ENCODE data around the gene SCAPER.

Gene SCAPER

DNA sequence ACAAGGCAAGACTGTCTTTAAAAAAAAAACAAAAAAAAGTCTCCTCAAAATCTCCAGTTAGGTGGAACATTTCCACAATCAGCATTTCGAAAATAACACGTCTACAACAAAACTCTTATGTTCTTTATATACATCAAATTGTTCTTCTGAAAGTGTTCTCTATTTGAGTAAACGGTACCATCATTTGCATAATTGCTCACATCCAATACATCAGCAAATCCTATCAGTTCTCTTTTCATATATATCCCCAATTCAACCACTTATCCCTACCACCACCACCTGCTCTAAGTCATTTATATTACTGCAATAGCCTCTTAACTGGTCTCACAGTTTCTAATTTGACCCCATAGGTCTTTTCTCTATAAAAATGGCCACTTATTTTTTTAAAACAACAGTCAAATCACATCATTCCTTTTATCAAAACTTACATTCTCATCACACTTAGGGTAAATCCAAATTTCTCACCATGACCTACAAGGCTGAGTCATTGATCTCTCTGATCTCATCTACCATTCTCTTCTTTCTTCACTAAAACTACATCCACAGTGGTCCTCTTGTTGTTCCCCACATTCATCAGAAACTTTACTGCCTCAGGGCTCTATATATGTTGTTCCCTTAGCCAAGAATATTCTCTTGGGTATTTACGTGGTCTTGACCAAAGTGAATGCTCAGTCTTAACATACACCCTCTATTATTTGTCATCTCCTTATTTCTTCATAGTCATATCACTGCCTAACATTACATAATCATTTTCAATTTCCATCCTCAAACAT lies 237.0 kb downstream of the SCAPER start:
- no peak for DNase-seq (ENCODE audit: low read depth)

DNA sequence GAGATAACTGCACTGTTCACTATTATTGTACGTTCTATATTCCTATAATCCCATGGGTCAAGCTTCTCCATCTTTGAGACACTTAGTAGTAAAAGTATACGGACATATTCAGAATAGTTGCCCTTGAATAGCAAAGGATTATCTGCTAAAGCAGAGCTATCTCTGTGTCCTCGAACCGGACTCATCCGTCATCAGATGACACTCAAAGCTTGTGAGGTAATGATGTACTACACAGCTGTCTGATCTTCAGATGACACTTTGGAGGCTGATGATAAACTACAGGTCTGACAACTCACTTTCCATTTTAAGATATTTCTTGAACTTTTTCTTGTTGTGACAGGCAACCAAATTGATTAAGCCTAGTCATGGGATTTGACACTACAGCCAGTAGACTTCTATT lies 240.2 kb downstream of the SCAPER start:
- DNase-seq (ENCODE audit: low read depth), result no peak

DNA sequence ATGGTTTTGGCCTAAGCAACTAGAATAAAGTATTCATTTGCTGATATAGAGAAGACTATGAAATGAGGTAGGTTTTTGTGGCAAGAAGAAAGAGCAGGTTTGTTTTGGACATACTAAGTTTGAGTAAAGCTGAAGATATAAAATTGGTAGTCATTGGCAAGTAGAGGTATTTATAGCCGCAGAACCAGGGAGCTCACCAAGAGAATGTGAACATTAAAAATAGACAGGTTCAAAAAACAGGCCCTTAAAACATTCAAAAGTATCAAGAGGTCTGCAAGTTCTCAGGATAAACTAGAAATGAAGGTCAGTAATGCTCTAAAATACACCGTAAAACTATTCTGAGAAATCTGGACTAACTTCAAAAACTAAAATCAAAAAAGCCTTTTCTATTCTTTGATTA lies 240.7 kb downstream of the SCAPER start:
- no peak for DNase-seq (ENCODE audit: low read depth)

DNA sequence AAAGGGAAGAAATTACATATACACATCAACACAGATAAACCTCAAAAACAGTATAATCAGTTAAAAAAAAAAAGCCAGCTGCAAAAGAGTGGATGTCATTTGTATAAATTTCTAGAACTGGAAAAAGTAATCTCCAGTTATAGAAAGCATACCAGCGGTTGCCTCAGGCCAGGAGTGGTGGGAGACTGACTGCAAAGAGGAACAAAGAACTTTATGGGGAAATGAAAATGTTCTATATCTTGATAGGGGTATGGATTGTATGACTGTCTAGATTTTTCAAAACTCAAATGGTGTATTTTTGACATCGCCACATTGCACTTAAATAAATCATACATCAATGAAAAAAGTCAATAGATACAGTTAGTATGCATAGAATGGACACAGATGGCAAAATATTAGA lies 241.6 kb downstream of the SCAPER start:
- no peak for DNase-seq (ENCODE audit: low read depth)

DNA sequence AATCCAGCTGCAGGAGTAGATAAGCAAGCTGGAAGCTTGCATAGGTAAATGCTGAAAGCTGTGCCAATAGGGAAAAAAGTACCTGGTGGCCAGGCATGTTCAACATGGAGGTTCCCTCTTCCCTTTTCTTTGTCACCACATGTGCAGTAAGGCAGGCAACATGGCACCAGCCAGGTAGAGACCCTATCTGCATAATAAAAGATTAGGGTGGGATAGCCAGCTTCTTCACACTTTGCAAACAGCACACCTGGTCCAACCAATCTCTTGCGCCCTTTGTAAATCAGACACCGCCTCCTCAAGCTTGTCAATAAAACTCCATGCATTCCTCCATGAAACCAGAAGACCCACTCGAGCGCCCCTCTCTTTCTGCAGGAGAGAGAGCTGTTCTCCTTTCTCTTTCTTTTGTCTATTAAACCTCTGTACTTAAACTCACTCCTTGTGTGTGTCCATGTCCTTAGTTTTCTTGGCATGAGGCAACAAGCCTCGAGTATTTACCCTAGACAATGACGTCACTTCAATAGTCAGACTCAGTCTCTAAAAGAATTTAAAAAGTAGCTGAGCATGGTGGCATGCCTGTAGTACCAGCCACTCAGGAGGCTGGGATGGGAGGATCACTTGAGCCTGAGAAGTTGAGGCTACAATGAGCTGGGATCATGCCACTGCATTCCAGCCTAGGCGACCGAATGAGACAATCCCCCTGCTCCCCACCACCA lies 256.3 kb downstream of the SCAPER start:
- DNase-seq (ENCODE audit: low read depth), result no peak

DNA sequence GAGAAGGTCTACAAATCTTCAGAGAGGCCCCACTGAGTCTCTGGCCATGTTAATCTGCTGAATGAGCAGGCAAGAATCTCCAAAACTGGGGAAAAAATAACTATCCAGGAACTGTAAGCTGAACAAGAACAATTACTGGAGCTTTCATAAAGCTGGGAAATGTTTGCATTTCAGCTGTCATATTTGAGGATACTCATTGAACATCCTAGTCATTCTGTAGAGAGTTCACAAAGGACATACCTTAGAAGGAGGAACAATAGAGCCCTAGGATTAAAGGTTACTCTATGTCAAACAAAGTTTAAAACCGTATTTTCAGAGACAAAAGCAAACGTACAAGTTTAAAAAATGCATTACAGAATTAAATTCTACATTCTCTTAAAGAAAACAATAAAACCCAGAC lies 257.5 kb downstream of the SCAPER start:
- DNase-seq (ENCODE audit: low read depth), result no peak

DNA sequence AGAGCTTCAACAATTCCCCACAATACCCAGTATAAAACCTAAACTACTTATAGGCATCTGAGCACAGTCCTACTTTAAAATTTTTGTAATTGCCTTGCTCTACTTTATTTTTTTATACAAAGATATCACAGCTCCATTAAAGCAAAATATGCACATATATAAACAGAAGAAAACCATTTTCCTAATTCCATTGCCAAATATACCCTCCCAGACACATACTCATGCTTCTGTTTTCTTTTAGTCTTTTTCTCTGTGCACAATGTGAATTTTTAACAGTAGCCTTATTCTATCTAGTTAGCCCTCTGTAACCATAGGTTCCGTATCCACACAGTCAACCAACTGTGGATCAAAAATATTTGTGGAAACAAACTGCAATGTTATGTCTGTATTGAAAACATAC lies 260.5 kb downstream of the SCAPER start:
- no peak for DNase-seq (ENCODE audit: low read depth)

DNA sequence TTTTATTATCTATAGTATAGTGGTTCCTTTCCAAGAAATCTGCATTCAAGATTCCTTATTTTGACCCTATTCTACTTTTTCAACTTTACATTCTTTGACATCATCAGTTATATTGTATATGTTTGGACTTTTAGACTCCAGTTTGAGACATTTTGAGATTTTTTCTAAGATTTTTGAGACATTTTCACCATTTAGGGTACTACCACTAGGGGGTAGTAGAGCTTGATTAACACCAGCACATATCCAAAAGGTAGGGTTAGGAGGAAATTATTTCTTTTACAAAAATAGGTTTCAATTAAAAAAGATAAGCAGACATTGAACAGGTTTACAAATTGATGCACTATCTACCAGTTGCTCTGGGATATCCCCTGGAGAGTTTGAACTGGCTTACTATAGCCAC lies 262.5 kb downstream of the SCAPER start:
- no peak for DNase-seq (ENCODE audit: low read depth)

DNA sequence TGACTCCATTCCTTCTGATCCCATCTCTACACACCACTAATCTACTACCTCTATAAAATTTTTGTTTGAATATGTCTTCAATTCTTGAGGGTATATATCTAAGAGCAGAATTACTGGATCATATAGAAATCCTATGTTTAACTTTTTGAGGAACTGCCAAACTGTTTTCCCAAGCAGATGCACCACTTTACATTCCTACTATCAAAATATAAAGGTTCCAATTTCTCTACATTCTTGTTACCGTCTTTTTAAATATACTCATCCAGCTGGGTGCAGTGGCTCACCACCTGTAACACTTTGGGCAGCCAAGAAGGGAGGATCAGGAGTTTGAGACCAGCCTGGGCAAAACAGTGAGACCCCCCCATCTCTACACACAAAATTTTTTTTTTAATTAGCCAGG lies 268.0 kb downstream of the SCAPER start:
- DNase-seq (ENCODE audit: low read depth), result no peak

DNA sequence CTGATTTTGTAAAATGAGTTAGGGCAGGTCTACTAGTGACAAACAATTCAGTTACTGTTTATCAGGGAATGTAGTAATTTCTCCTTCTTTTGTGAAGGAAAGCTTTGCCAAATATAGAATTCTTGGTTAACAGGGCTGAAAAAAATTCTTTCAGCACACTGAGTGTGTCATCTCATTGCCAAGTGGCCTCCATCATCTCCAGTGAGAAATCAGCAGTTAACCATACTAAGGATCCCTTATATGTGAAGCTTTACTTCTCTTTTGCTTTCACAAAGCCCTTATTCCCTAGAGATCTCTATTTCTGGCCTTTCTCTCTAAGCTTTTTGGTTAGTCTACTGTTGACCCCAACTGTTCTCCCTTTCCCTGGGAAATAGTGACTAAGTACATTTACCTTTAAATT lies 269.1 kb downstream of the SCAPER start:
- no peak for DNase-seq (ENCODE audit: low read depth)

DNA sequence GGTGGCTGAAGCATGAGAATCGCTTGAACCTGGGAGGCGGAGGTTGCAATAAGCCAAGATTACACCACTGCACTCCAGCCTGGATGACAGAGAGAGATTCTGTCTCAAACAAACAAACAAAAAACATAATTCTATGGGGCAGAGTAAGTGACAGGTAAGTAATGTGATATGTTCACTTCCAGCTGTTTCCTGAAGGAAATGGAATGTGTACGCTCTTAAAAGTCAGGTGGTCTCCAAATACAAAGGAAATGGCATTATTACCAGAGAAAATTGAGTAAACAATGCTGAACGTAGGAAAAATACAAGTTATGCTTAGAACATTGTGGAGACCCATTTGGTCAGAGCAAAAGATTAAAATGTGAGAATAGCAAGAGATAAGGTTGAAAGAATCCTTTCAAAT lies 278.5 kb downstream of the SCAPER start:
- no peak for DNase-seq (ENCODE audit: low read depth)

DNA sequence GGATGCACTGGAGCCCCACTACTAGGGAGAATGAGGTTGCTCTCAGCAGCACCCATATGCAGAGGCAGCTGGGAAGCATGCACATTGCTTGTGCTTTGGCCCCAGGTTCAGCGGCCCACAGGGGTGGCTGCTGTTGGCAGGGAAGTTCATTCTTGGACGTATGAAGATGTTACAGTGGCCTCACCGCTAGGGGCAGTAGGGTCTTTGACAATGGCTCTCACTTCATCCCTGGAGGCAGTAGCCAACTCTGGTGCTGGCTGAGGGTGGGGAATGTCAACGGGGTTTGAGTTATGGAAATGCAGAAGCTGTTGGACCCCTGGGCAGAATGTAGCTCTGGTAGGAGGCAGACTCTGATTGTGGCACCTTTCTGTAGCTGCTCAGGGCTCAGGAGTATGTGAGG lies 279.9 kb downstream of the SCAPER start:
- no peak for DNase-seq (ENCODE audit: low read depth)

DNA sequence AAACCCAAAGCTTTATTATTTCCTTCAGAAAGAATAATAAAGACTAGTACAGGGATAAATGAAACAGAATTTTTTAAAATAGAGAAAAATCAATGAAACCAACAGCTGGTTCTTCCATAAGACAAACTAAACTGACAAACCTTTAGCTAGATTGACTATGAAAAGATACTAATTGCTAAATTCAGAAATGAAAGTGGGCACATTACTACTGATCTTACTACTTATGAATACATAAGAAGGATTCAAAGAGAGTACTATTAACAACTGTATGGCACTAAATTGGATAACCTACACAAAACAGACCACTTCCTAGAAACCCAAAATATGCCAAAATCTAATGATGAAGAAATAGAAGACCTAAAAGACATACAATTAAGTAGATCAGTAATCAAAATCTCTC lies 290.4 kb downstream of the SCAPER start:
- no peak for DNase-seq (ENCODE audit: low read depth)

DNA sequence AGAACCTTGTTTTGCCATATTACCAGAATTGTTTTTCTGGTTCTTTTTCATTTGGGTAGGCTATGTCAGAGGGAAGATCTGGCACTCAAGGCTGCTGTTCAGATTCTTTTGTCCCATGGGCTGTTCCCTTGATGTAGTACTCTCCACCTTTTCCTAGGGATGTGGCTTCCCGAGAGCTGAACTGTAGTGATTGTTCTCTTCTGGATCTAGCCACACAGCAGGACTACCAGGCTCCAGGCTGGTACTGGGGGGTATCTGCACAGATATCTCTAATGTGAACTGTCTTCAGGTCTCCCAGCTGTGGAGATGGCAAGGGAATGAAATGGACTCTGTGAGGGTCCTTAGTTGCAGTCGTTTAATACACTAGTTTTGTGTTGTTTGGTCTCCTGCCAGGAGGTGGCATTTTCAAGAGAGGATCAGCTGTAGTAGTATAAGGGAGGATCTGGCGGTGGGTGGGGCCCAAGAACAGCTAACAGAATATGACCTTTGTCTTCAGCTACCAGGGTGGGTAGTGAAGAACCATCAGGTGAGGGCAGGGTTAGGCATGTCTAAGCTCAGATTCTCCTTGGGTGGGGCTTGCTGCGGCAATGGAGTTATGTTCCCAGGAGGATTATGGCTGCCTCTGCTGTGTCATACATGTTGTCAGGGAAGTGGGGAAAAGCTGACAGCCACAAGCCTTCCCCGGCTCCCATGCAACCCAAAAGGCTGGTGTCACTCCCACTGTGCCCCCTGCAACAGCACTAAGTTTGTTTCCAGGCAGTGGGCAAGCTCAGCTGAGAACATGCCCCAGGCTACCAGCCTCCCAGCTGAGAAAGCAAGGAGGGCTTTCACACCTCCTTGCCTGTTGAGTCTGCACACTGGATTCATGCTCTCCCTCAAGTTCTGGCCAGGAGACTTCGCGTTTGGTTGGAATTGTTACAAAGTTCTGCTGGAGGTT lies 316.1 kb downstream of the SCAPER start:
- DNase-seq (ENCODE audit: low read depth), result no peak

DNA sequence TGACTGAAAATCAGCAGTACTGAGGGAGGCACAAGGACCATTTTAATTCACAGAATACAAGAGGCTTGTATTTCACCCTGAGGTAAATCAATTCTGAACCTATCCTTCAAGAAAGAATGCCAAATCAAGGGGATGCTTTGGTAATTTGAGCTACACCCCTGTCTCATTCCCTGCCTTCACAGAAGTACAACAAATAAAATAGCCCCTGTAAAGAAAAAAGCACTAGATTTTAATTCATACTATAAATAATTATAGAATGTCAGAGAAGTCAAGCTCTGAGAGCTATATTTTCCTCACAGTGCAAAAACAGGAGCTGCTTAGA lies 319.6 kb downstream of the SCAPER start:
- no peak for DNase-seq (ENCODE audit: low read depth)

DNA sequence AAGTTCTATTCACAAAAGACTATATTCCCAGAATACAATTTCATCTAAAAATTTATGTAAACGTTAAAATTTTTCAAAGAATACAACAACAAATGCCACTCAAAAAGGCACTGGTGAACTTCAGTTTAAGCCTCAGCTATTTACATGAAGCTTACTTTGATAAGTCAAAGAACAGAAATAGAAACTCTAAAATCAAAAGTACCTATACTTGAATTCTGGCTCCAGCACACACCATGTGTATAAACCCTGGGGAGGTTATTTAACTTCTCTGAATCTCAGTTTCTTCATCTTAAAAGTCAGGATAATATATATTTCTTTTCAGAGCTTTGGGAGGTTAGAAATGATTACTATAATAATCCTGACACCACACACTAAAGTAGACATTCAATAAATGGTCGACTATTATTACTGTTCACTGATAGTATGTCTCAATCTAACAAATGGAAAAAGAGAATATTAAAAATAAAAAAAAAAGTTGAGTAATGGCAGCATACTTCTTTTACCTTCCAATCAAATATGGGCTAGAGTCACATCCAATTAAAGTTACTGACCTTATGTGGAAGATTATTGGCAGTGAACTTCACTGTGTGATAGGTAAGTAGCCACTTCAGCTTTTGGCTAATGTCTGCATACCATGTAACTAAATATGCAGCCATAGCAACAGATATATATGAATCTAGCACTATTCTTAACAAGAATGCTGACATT lies 320.1 kb downstream of the SCAPER start:
- DNase-seq (ENCODE audit: low read depth), result no peak

DNA sequence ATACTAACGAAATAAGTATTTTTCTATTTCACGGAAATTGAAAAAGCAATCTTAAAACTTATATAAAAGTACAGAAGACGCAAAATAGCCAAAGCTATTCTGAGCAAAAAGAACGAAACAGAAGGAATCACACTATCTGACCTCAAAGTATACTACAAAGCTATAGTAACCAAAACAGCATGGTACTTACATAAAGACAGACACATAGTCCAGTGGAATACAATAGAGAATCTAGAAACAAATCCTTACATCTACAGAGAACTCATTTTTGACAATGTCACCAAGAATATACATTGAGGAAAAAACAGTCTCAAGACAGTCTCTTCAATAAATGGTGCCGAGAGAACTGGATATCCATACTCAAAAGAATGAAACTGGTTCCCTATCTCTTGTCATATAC lies 322.6 kb downstream of the SCAPER start:
- DNase-seq (ENCODE audit: low read depth), result no peak

DNA sequence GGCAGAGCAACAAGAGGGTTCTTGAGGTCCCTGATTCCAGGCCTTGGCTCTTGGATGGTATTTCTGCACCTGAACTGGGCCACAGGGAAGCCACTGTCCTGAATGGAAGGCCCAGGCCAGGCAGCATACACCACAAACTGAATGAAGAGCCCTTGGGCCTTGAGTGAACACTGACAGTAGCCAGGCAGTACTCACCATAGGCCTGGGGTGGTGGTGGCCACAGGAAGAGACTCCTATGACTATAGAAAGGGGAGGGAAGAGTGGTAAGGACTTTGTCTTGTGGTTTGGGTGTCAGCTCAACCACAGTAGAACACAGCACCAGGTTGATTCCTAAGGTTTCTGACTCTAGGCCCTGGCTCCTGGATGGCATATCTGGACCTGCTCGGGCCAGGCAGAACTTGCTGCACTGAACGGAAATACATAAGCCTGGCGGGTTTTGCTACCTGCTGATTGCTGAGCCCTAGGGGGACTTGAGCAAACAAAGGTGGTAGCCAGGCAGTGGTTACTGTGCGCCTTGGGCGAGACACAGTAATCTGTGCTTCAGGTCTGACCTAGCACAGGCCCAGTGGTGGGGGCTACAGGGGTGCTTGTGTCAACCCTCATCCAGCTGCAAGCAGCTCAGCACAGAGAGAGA lies 327.1 kb downstream of the SCAPER start:
- DNase-seq (ENCODE audit: low read depth), result no peak

DNA sequence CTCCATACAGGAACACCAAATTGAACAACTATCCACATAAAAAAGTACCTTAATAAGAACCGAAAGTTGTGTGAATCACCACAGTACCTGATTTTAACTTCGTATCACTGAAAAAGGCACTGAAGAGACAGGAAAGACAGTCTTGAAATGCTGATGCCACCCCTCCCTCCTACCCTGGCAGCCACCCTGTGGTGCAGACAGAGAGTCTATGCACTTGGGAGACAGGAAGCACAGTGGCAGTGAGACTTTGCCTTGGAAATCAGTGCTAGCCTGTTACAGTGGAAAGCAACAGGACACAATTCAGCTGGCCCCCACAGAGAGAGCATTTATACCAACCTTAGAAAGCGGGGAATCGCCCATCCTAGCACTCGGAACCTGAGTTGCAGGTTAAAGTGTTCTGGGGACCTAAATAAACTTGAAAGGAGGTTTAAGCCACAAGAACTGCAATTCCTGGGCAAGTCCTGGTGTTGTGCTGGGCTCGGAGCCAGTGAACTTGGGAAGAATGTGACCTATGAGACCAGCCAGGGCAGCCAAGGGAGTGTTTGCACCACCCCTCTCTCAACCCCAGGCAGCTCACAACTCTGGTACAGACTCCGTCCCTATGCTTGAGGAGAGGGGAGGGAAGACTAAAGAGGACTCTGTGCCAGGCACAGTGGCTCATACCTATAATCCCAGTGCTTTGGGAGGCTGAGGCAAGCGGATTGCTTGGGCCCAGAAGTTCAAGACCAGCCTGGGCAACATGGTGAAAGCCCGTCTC lies 328.4 kb downstream of the SCAPER start:
- no peak for DNase-seq (ENCODE audit: low read depth)

DNA sequence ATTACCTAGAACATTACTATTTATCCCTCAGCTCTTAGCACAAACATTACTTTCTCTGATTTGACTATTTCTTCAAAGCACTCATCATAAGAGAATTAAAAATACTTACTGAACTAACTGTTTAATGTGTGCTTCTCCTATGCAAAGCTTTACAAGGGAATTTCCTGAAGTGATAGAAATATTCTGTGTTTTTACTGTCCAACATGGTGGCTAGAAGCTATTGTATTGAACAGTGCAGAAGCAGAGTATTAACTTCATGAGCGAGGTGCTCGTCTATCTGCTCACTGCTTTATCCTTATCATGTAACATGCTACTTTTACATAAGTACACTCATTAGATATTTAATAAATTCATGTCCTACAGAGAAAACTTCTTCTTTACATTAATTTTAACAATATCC lies 329.5 kb downstream of the SCAPER start:
- no peak for DNase-seq (ENCODE audit: low read depth)

DNA sequence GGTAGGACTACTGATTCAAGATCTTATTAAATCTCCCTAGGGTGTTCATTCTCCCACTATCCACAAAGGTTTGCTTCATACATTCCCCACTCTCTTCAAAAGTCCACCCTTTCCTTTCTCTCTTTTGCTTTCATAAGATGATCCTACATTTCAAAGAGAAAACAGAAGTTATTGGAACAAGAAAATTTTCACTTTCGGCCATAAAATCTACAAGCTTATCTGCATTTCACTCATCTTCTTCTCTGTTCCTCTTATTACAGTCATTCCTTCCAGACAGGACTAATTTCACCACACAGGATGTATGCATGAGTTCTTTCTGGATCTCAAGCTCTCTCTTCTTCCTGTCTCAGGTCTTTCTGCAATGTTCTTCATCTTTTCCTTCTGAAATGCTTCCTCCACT lies 329.9 kb downstream of the SCAPER start:
- no peak for DNase-seq (ENCODE audit: low read depth)
